ENCODE data around the gene NEURL1B. TPM values are rescaled to one million over a fixed set of nuclear protein-coding genes. Genes with fewer than 3 reads are reported as not detected.
"Not testable (repeated sequence)": the region's sequence is repeated elsewhere in the genome, so short reads cannot be mapped to it uniquely, and the experiment has no call there.

Gene NEURL1B
- total RNA-seq, 2 experiments from 2014 or later: 3.0 to 3.1 TPM

DNA sequence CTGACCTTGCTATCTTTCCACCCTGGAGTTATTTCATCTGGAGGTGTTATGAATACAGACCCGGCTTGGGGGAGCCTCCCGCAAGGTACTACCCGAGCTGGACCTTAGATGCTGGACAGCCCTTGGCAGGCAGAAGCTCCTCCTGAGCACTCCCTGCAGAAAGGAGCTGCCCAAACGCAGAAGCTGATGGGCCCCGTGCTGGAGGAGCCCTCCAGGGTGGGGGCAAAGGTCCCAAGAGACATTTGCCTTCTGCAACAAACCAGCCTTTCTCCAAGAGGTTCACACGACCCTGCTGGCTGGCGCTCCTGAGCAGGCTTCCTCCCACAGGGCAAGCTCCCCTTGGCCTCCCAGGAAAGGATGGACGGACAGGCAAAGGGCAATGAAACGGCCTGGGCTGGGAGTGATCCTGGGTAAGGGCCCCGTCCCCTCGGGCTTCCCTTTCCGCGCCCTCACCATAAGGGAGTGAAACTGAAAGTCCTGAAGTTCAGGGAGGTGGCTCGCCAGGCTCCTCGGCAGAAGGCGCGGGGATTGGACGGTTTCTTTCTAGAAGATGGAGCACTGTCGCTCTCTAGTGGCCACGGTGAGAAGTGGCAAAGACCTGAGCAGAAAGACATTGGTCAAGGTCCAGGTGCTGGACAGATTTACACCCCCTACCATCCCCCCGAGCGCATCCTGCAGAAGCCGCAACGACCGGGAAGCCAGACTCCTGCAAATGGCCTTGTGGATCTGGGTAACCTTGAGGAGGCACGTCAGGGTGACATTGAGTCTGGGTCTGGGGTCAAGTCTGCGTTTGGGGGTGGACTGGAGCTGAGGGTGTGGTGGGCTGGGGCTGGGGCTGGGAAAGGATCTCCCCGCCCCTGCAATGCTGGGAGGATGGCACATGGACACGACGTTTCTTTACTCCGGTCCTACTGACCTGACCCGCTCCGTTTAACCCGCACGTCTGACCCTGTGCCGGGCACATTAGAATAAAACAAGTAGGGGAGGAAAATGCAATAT lies 56.4 kb downstream of the NEURL1B start:
- POLR2A ChIA-PET: interaction anchor here (0.6 to 1.2 kb wide), 4 partner anchors 13 to 1312 kb away, joined by 3 to 5 read pairs (median 4); partner anchors contain the start of gene ATP6V0E1
- peaks cover 24% of the 10 kb centered on the region for H3K27me3 Mint-ChIP-seq
- peak overlapping the region; percentile 94 for H3K27ac Mint-ChIP-seq
- peak overlapping the region; percentile 92 for H3K4me3 Mint-ChIP-seq
- no peaks in the 10 kb centered on the region for H3K36me3 Mint-ChIP-seq
- DNase-seq (peak; percentile 79), ATAC-seq (ENCODE audit: low read depth) (peak; percentile 96)
- H3K9me3 Mint-ChIP-seq: no peaks in the 10 kb centered on the region
- peaks cover 22% of the 10 kb centered on the region for H3K4me1 Mint-ChIP-seq

GRCh38 chr5:172699423-172699822 lies 58.4 kb downstream of the NEURL1B start:
- Mint-ChIP-seq H3K4me3 (no peak overlapping the region), H3K9me3 (no peaks in the 10 kb centered on the region), H3K27ac (no peak overlapping the region), H3K4me1 (peaks cover 22% of the 10 kb centered on the region), H3K27me3 (peaks cover 35% of the 10 kb centered on the region), H3K36me3 (no peaks in the 10 kb centered on the region)
- POLR2A ChIA-PET: no interaction called here
- DNase-seq: no peak
- no peak for ATAC-seq (ENCODE audit: low read depth)

DNA sequence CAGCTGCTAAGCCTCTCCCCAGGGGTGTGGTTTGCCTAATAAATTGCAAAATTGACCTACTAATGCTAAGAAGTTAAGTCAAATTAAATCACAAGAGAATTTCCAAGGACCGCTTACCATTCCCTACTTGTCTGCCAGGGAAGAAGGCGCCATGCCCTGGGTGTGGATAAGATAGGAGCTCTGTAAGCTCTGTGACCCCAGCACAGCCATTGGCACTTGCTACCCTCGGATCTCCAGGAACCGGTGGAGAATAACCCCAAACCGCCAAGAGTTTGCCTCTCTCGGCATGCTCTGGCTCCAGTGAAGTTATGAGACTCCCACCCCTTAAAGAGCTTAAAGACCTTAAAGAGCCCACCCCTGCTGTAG lies 58.9 kb downstream of the NEURL1B start:
- Mint-ChIP-seq H3K27me3 (peaks cover 40% of the 10 kb centered on the region), H3K4me1 (peaks cover 21% of the 10 kb centered on the region), H3K36me3 (no peaks in the 10 kb centered on the region), H3K9me3 (no peaks in the 10 kb centered on the region), H3K4me3 (no peak overlapping the region), H3K27ac (no peak overlapping the region)
- no peak for ATAC-seq (ENCODE audit: low read depth)
- no peak for DNase-seq
- POLR2A ChIA-PET: interaction anchor here (1.1 kb wide), 1 partner anchor 284 kb away, joined by 3 read pairs; the partner anchor contains the start of gene ATP6V0E1

- DNase-seq: no peak
- Mint-ChIP-seq H3K4me3 (no peak overlapping the region), H3K4me1 (peaks cover 20% of the 10 kb centered on the region), H3K9me3 (no peaks in the 10 kb centered on the region), H3K27me3 (peaks cover 40% of the 10 kb centered on the region), H3K27ac (no peak overlapping the region), H3K36me3 (no peaks in the 10 kb centered on the region)
- no peak for ATAC-seq (ENCODE audit: low read depth)
- POLR2A ChIA-PET: interaction anchor here (1.1 kb wide), 1 partner anchor 283 kb away, joined by 3 read pairs; the partner anchor contains the start of gene ATP6V0E1
Observed at GRCh38 chr5:172700365-172701290, 59.6 kb downstream of the NEURL1B start.

- Mint-ChIP-seq H3K27ac (no peak overlapping the region), H3K9me3 (no peaks in the 10 kb centered on the region), H3K27me3 (peaks cover 40% of the 10 kb centered on the region), H3K36me3 (no peaks in the 10 kb centered on the region), H3K4me3 (no peak overlapping the region), H3K4me1 (peaks cover 20% of the 10 kb centered on the region)
- DNase-seq (no peak), ATAC-seq (ENCODE audit: low read depth) (no peak)
- POLR2A ChIA-PET: no interaction called here
Observed at GRCh38 chr5:172701291-172701656, 60.2 kb downstream of the NEURL1B start.

GRCh38 chr5:172703952-172704351 lies 62.9 kb downstream of the NEURL1B start:
- no peaks in the 10 kb centered on the region for H3K9me3 Mint-ChIP-seq
- peaks cover 14% of the 10 kb centered on the region for H3K4me1 Mint-ChIP-seq
- H3K36me3 Mint-ChIP-seq: no peaks in the 10 kb centered on the region
- ATAC-seq (ENCODE audit: low read depth) (no peak), DNase-seq (no peak)
- peaks cover 47% of the 10 kb centered on the region for H3K27me3 Mint-ChIP-seq
- no peak overlapping the region for H3K27ac Mint-ChIP-seq
- H3K4me3 Mint-ChIP-seq: no peak overlapping the region
- POLR2A ChIA-PET: no interaction called here

- H3K36me3 Mint-ChIP-seq: no peaks in the 10 kb centered on the region
- DNase-seq (no peak), ATAC-seq (ENCODE audit: low read depth) (no peak)
- H3K4me3 Mint-ChIP-seq: no peak overlapping the region
- H3K9me3 Mint-ChIP-seq: no peaks in the 10 kb centered on the region
- peaks cover 14% of the 10 kb centered on the region for H3K4me1 Mint-ChIP-seq
- POLR2A ChIA-PET: interaction anchor here (0.6 to 0.7 kb wide), 2 partner anchors 95 to 263 kb away, joined by 3 to 5 read pairs; no protein-coding TSS in a partner anchor
- H3K27me3 Mint-ChIP-seq: peaks cover 44% of the 10 kb centered on the region
- H3K27ac Mint-ChIP-seq: no peak overlapping the region
Observed at GRCh38 chr5:172705576-172706084, 64.6 kb downstream of the NEURL1B start.

GRCh38 chr5:172706796-172707195 lies 65.7 kb downstream of the NEURL1B start:
- Mint-ChIP-seq H3K4me1 (peaks cover 5% of the 10 kb centered on the region), H3K27ac (no peak overlapping the region), H3K27me3 (peaks cover 36% of the 10 kb centered on the region), H3K9me3 (no peaks in the 10 kb centered on the region), H3K36me3 (no peaks in the 10 kb centered on the region), H3K4me3 (no peak overlapping the region)
- DNase-seq (no peak), ATAC-seq (ENCODE audit: low read depth) (no peak)
- POLR2A ChIA-PET: no interaction called here

- no peak overlapping the region for H3K27ac Mint-ChIP-seq
- no peak for ATAC-seq (ENCODE audit: low read depth)
- DNase-seq: no peak
- H3K4me3 Mint-ChIP-seq: no peak overlapping the region
- POLR2A ChIA-PET: no interaction called here
- no peaks in the 10 kb centered on the region for H3K36me3 Mint-ChIP-seq
- H3K4me1 Mint-ChIP-seq: no peaks in the 10 kb centered on the region
- H3K27me3 Mint-ChIP-seq: peaks cover 32% of the 10 kb centered on the region
- H3K9me3 Mint-ChIP-seq: no peaks in the 10 kb centered on the region
Observed at GRCh38 chr5:172707285-172708182, 66.5 kb downstream of the NEURL1B start.

DNA sequence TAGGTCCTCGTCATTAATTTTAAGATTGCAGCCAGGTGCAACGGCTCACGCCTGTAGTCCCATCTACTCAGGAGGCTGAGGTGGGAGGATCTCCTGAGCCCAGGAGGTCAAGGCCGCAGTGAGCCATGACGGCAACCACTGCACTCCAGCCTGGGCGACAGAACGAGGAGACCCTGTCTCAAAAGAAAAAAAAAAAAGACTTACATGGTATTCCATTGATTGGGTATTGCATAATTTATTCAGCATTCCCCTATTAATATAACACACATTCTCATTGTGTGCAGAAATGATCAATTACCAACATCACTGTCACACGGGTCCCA lies 67.1 kb downstream of the NEURL1B start:
- POLR2A ChIA-PET: no interaction called here
- Mint-ChIP-seq H3K4me1 (no peaks in the 10 kb centered on the region), H3K4me3 (no peak overlapping the region), H3K9me3 (no peaks in the 10 kb centered on the region), H3K27me3 (peaks cover 29% of the 10 kb centered on the region), H3K27ac (no peak overlapping the region), H3K36me3 (no peaks in the 10 kb centered on the region)
- DNase-seq: no peak
- ATAC-seq (ENCODE audit: low read depth): no peak

DNA sequence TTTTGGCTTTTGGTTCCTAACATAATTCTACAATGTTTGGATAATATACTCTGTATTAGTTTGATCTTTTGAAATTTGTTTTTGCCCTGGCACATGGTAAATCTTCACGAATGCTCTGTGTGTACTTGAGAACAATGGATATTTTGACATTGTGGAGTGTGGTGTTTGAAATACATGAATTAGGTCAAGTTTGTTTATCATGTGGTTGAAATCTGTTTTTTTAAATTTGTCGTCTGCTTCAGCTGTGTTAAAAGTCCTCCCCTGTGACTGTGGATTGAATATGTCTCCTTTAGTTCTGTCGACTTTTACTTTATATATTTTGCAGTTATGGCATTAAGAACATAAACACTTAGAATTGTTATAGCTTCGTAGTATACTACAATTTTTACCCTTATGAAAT lies 69.6 kb downstream of the NEURL1B start:
- H3K9me3 Mint-ChIP-seq: no peaks in the 10 kb centered on the region
- ATAC-seq (ENCODE audit: low read depth) (no peak), DNase-seq (no peak)
- no peaks in the 10 kb centered on the region for H3K36me3 Mint-ChIP-seq
- H3K27ac Mint-ChIP-seq: no peak overlapping the region
- H3K4me1 Mint-ChIP-seq: no peaks in the 10 kb centered on the region
- peaks cover 18% of the 10 kb centered on the region for H3K27me3 Mint-ChIP-seq
- no peak overlapping the region for H3K4me3 Mint-ChIP-seq
- POLR2A ChIA-PET: no interaction called here

DNA sequence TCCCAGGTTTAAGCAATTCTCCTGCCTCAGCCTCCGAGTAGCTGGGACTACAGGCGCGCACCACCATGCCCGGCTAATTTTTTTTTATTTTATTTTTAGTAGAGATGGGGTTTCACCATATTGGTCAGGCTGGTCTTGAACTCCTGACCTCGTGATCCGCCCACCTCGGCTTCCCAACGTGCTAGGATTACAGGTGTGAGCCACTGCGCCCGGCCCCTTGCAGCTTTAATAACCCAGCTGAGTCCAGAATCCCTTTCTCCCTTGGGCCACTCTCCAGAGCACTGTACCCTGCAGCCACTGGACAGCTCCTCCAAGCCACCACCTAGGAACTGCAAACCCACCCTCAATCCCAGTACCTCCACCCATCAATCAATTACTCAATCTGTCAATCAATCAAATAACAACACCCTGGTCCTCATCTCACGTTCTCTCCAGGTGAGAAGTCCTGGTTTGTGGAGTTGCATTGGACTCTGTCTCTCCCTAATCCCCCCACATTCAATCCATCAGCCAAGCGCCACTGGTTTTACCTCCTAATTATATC lies 70.3 kb downstream of the NEURL1B start:
- H3K9me3 Mint-ChIP-seq; ATAC-seq (ENCODE audit: low read depth); H3K4me3 Mint-ChIP-seq; H3K27ac Mint-ChIP-seq; DNase-seq; H3K36me3 Mint-ChIP-seq; POLR2A ChIA-PET; H3K4me1 Mint-ChIP-seq: not testable (repeated sequence)
- H3K27me3 Mint-ChIP-seq: peaks cover 18% of the 10 kb centered on the region
